Endothelial cell of umbilical vein (primary cell): ENCODE measurements around the gene PTGES2. TPM values are rescaled to one million over a fixed set of nuclear protein-coding genes. Genes with fewer than 3 reads are reported as not detected.

Experiments
- BruUV-seq: library from RNA; stranded (reverse); fragments of 400-500 nt; replicated peaks from 2 replicates; lab custom pipeline; 2021; lab: Mats Ljungman, UMichigan
- CTCF ChIA-PET: fragments of 300-600, 350-600 bp; sonication (Branson Sonifier 250); formaldehyde crosslinking; loops from one replicate; lab custom pipeline; 2021; ENCODE audit warnings: antibody characterized with exemption, inconsistent platforms; lab: Charles Lee
- POLR2A ChIA-PET: fragments of 300-600, 350-600 bp; sonication (Branson Sonifier 250); formaldehyde crosslinking; loops from one replicate; lab custom pipeline; 2021; ENCODE audit warnings: antibody characterized with exemption, inconsistent platforms; lab: Charles Lee
- DNase-seq: peaks from one replicate; pipeline ENCODE4 v3.0.0-alpha.2; 2011; ENCODE audit warnings: low read depth, low spot score
- FAIRE-seq: peaks from 2 replicates; lab custom pipeline; 2011; peaks lifted over from hg19 to GRCh38; lab: Jason Lieb, UNC
- H2AFZ ChIP-seq: 2 replicates; pipeline ENCODE4 v1.6.0; 2012; ENCODE audit warnings: low read depth, low read length, control low read depth, inconsistent platforms
- H3K27ac ChIP-seq: 2 replicates; pipeline ENCODE4 v1.5.1; 2011; ENCODE audit warnings: low read depth, mild to moderate bottlenecking, control low read depth, low read length, moderate library complexity; ENCODE audit not compliant: insufficient read depth
- H3K27me3 ChIP-seq, 2 experiments: 2 replicates each; pipeline versions ENCODE4 v1.6.0 to v1.6.1; 2011; ENCODE audit warnings: low read length in 2 of 2, mixed read lengths in 1 of 2; ENCODE audit not compliant: control insufficient read depth in 2 of 2, insufficient read depth in 2 of 2
- H3K36me3 ChIP-seq, 2 experiments: 2 replicates in 1 of 2; 3 replicates in 1 of 2; pipeline ENCODE4 v1.5.1; 2011; ENCODE audit warnings: low read length in 2 of 2, mild to moderate bottlenecking in 1 of 2, moderate library complexity in 1 of 2; ENCODE audit not compliant: control insufficient read depth in 2 of 2, insufficient read depth in 2 of 2; ENCODE audit errors: extremely low read depth in 1 of 2
- H3K4me1 ChIP-seq: 3 replicates; pipeline ENCODE4 v1.5.1; 2011; ENCODE audit warnings: mild to moderate bottlenecking, low read length; ENCODE audit not compliant: control insufficient read depth, insufficient read depth; ENCODE audit errors: extremely low read depth
- H3K4me2 ChIP-seq: 2 replicates; pipeline ENCODE4 v1.6.1; 2011; ENCODE audit warnings: low read length, control low read depth, mixed read lengths; ENCODE audit not compliant: insufficient read depth
- H3K4me3 ChIP-seq, 3 experiments: fragments of 200-600 bp in 1 of 3; sonication (generic), shearing (Covaris generic) in 1 of 3; replicated peaks in 1 of 3; 2 replicates each; pipeline ENCODE4 v1.5.1; 2011 to 2016; ENCODE audit warnings: control low read depth in 3 of 3, low read length in 3 of 3, mild to moderate bottlenecking in 2 of 3, inconsistent platforms in 1 of 3, low read depth in 1 of 3, moderate library complexity in 1 of 3; ENCODE audit not compliant: insufficient read depth in 1 of 3
- H3K79me2 ChIP-seq: 2 replicates; pipeline ENCODE4 v1.6.0; 2012; ENCODE audit warnings: low read length, inconsistent platforms; ENCODE audit not compliant: control insufficient read depth, insufficient read depth
- H3K9ac ChIP-seq: replicated peaks from 2 replicates; pipeline ENCODE3; 2011; ENCODE audit warnings: low read length, control low read depth; ENCODE audit not compliant: insufficient read depth; ENCODE audit errors: extremely low read depth
- H3K9me1 ChIP-seq: replicated peaks from 3 replicates; pipeline ENCODE4 v1.6.0; 2011; ENCODE audit warnings: mild to moderate bottlenecking, low read length; ENCODE audit not compliant: control insufficient read depth, insufficient read depth; ENCODE audit errors: extremely low read depth
- H3K9me3 ChIP-seq: replicated peaks from 2 replicates; pipeline ENCODE4 v1.5.1; 2012; ENCODE audit warnings: low read length, inconsistent platforms; ENCODE audit not compliant: control insufficient read depth, insufficient read depth
- H4K20me1 ChIP-seq: replicated peaks from 2 replicates; pipeline ENCODE3; 2011; ENCODE audit warnings: mild to moderate bottlenecking, low read length; ENCODE audit not compliant: control insufficient read depth, insufficient read depth; ENCODE audit errors: extremely low read depth
- EZH2 ChIP-seq: IDR thresholded peaks from 2 replicates; pipeline ENCODE4 v1.6.1; 2012; ENCODE audit warnings: borderline replicate concordance, low read depth, mild to moderate bottlenecking, moderate library complexity, low read length, inconsistent platforms; ENCODE audit not compliant: severe bottlenecking
- FOS ChIP-seq: IDR thresholded peaks from 2 replicates; pipeline ENCODE4 v1.6.1; 2011; ENCODE audit warnings: mild to moderate bottlenecking, low read length, moderate library complexity, borderline replicate concordance; ENCODE audit not compliant: insufficient read depth
- GATA2 ChIP-seq: IDR thresholded peaks from 2 replicates; pipeline ENCODE4 v1.7.0; 2011; ENCODE audit warnings: low read depth, mild to moderate bottlenecking, moderate library complexity, mixed read lengths, low read length; ENCODE audit not compliant: insufficient read length, insufficient read depth
- JUN ChIP-seq: IDR thresholded peaks from 2 replicates; pipeline ENCODE4 v1.6.1; 2011; ENCODE audit warnings: borderline replicate concordance, low read depth; ENCODE audit not compliant: insufficient read length, insufficient read depth
- MYC ChIP-seq: IDR thresholded peaks from one replicate; pipeline ENCODE4 v1.6.1; 2011; ENCODE audit warnings: mild to moderate bottlenecking, low read depth, low read length
- POLR2A ChIP-seq: IDR thresholded peaks from 2 replicates; pipeline ENCODE4 v1.6.1; 2012; ENCODE audit warnings: low read depth, mild to moderate bottlenecking, control low read depth, low read length
- POLR2AphosphoS5 ChIP-seq: IDR thresholded peaks from 2 replicates; pipeline ENCODE4 v1.6.1; 2012; ENCODE audit warnings: low read depth, mild to moderate bottlenecking, control low read depth, low read length, moderate library complexity; ENCODE audit not compliant: insufficient read depth
- dilution Hi-C: fragments of 300-500 bp; cut with MboI; formaldehyde crosslinking; loops from one replicate; pipeline ENCODE4 v1.15.0; 2019; ENCODE audit warnings: low sequenced_read_pairs; ENCODE audit not compliant: extremely low pct_ligation_motif_present
- intact Hi-C: fragments of 100-400 bp; cut with micrococcal nuclease; formaldehyde crosslinking; loops from one replicate; pipeline ENCODE4 v1.10.0; 2022
- polyA plus RNA-seq, 4 experiments: library from polyadenylated mRNA; depleted of rRNA in 3 of 4; stranded (reverse) in 3 of 4; unstranded in 1 of 4; fragments of >200 nt; gene quantifications; 2 replicates each; pipeline versions ENCODE4 v1.2.1 to v1.2.3, GENCODE V29; 2011 to 2012; ENCODE audit warnings: missing spikeins in 1 of 4
- total RNA-seq: library from RNA; stranded (reverse); gene quantifications from 2 replicates; pipeline ENCODE4 v1.2.3, GENCODE V29; 2021
- TF ChIP-seq, protein P1 (sequence below), 2 donors: IDR thresholded peaks; 1 replicate in 1 of 2; 2 replicates in 1 of 2; pipeline ENCODE4 v1.5.1; 2011; ENCODE audit warnings: low read length in 2 of 2, mild to moderate bottlenecking in 2 of 2, moderate library complexity in 2 of 2, control low read depth in 1 of 2, inconsistent platforms in 1 of 2, low read depth in 1 of 2; ENCODE audit not compliant: insufficient read depth in 1 of 2; ENCODE audit errors: extremely low read depth in 1 of 2
- TF ChIP-seq, protein P2 (sequence below): IDR thresholded peaks from 2 replicates; pipeline ENCODE4 v1.6.1; 2011; ENCODE audit not compliant: insufficient read depth, insufficient read length

The PTGES2 gene
- total and polyA plus RNA-seq, 2 donors (not counting 3 experiments of a cell fraction or from before 2014, with no cell fraction given) = 64.2 to 69.9 TPM

DNA sequence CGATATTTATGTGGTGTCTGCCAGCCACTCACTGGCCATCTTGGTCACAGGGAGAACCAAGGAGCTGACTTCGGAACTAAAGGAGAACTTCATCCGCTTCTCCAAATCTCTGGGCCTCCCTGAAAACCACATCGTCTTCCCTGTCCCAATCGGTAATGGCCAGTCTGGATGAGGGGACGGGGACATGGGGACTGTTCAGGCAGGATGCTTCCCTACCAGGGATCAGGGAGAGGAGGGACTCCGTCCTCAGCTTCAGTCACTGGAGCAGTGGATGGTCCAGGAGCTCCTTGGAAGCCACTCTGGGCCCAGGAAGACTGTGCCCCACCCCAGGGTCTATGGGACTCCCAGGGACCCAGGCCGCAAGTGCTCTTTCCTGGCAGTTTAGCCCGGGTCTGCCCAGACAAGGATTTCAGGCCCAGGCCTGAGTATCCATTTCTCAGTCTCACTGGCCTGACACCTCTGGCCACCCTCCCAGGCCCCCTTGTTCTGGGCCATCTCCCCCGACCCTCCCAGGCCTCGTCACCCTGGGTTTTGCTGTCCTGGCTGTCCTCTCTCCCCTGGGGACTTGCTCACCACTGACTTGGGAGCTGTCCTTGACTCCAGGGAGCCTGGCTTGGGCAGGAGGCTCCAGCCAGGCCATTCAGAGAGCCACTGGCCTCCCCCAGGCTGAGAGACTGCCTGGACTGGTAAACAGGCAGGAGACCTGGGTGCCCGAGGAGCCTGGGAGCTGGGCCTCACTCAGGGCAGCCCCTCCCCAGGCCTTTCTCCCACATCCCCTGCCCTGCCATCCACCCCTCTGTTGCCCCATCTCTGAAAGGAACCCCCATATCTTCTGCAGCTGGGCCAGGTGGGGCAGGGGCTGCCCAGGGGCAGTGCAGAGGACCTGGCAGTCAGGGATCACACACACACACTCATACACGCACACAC, 24.9 kb upstream of the PTGES2 start:
- Histone ChIP-seq H3K36me3 (no peaks in the 10 kb centered on the region), H3K4me3 (no peak overlapping the region), H3K4me2 (no peak overlapping the region), H3K9me3 (no peaks in the 10 kb centered on the region), H3K9me1 (no peaks in the 10 kb centered on the region), H4K20me1 (no peaks in the 10 kb centered on the region), H3K27ac (no peak overlapping the region), H3K79me2 (no peaks in the 10 kb centered on the region), H3K4me1 (no peaks in the 10 kb centered on the region), H2AFZ (no peak overlapping the region), H3K9ac (no peak overlapping the region), H3K27me3 (no peaks in the 10 kb centered on the region)
- ChIA-PET CTCF (interaction anchor here (1.3 kb wide), 1 partner anchor 35 kb away, joined by 3 read pairs; no protein-coding TSS in a partner anchor), POLR2A (no interaction called here)
- no peak for DNase-seq
- no TSS peak for BruUV-seq
- intact Hi-C loops = no loop called here
- dilution Hi-C loops = no loop called here
- FAIRE-seq = no peak
- TF ChIP-seq, protein P1, sequence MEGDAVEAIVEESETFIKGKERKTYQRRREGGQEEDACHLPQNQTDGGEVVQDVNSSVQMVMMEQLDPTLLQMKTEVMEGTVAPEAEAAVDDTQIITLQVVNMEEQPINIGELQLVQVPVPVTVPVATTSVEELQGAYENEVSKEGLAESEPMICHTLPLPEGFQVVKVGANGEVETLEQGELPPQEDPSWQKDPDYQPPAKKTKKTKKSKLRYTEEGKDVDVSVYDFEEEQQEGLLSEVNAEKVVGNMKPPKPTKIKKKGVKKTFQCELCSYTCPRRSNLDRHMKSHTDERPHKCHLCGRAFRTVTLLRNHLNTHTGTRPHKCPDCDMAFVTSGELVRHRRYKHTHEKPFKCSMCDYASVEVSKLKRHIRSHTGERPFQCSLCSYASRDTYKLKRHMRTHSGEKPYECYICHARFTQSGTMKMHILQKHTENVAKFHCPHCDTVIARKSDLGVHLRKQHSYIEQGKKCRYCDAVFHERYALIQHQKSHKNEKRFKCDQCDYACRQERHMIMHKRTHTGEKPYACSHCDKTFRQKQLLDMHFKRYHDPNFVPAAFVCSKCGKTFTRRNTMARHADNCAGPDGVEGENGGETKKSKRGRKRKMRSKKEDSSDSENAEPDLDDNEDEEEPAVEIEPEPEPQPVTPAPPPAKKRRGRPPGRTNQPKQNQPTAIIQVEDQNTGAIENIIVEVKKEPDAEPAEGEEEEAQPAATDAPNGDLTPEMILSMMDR (IDR thresholded peaks at IDR 0.05; ENCODE audit: extremely low read depth in 1 of 2, insufficient read depth in 1 of 2, low read depth in 1 of 2, low read length in 2 of 2) = no peak
- TF ChIP-seq, protein P2, sequence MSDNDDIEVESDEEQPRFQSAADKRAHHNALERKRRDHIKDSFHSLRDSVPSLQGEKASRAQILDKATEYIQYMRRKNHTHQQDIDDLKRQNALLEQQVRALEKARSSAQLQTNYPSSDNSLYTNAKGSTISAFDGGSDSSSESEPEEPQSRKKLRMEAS = no peak
- no peak for TF ChIP-seq EZH2
- no peak for TF ChIP-seq POLR2AphosphoS5
- no peak for TF ChIP-seq MYC
- no peak for TF ChIP-seq POLR2A
- TF ChIP-seq FOS = no peak
- no peak for TF ChIP-seq JUN
- no peak for TF ChIP-seq GATA2
